ENCODE measurements around the gene ZNF207. TPM values are rescaled to one million over a fixed set of nuclear protein-coding genes. Genes with fewer than 3 reads are reported as not detected.
"Not testable (repeated sequence)": the region's sequence is repeated elsewhere in the genome, so short reads cannot be mapped to it uniquely, and the experiment has no call there.

ZNF207 gene
- total RNA-seq, 1 donor from 2014 or later, result 133 TPM

DNA sequence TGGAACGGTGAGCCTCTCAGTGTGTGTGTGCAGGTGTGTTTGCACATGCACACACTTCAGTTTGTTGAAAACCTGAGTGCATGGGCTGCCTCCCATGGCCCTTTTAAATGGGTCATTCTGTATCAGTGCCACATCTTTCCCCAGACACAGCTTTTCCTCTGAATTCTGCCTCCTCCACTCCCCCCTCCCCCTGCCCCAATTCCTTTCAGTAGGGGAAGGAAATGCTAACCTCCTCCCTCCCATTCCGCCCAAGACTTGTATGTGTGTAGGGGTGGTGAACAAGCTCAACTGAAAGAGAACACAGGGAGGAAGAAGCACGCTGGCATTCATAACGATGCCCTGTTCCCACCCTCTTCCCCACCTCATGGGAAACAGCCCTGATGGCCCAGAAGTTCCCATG, 42.3 kb upstream of the ZNF207 start:
- Histone ChIP-seq H3K27ac (no peak overlapping the region), H3K4me3 (no peak overlapping the region), H3K36me3 (no peaks in the 10 kb centered on the region), H3K9me3 (no peaks in the 10 kb centered on the region), H3K27me3 (no peaks in the 10 kb centered on the region), H3K4me1 (no peaks in the 10 kb centered on the region)
- ATAC-seq (peak; percentile 36), DNase-seq (no peak)
- TF ChIP-seq, protein P1, sequence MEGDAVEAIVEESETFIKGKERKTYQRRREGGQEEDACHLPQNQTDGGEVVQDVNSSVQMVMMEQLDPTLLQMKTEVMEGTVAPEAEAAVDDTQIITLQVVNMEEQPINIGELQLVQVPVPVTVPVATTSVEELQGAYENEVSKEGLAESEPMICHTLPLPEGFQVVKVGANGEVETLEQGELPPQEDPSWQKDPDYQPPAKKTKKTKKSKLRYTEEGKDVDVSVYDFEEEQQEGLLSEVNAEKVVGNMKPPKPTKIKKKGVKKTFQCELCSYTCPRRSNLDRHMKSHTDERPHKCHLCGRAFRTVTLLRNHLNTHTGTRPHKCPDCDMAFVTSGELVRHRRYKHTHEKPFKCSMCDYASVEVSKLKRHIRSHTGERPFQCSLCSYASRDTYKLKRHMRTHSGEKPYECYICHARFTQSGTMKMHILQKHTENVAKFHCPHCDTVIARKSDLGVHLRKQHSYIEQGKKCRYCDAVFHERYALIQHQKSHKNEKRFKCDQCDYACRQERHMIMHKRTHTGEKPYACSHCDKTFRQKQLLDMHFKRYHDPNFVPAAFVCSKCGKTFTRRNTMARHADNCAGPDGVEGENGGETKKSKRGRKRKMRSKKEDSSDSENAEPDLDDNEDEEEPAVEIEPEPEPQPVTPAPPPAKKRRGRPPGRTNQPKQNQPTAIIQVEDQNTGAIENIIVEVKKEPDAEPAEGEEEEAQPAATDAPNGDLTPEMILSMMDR (IDR thresholded peaks at IDR 0.05), result no peak
- intact Hi-C loops (cut with DNase I), result no loop called here

DNA sequence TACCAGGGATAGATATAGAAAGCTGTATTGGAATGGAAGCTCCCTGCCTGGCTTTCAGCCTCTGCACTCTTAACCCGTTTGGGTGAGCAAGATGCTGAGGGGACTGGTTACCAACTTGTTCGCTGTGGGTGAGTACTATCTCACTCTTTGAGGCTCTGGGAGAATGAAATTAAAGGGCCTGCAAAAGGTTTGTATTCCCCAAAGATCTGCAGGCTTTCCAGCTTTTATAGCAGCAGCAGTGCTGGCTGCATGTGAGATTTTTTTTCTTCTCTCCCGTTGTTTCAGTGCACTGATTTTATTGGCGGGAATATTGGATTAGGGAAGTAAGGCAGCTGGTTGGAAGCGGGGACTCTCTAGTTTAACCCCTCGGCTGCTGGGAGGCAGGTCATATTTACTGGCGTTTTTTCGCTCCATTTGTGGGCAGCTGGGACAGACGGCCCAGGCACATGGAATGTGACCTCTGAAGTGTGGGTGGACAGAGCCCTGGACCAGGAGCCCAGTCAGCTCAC, 38.9 kb upstream of the ZNF207 start:
- Histone ChIP-seq H3K27ac (no peak overlapping the region), H3K4me3 (no peak overlapping the region), H3K36me3 (no peaks in the 10 kb centered on the region), H3K4me1 (no peaks in the 10 kb centered on the region), H3K9me3 (no peaks in the 10 kb centered on the region), H3K27me3 (no peaks in the 10 kb centered on the region)
- intact Hi-C loops (cut with DNase I), result no loop called here
- DNase-seq (no peak), ATAC-seq (no peak)
- TF ChIP-seq, protein P1 (IDR thresholded peaks at IDR 0.05), result no peak

DNA sequence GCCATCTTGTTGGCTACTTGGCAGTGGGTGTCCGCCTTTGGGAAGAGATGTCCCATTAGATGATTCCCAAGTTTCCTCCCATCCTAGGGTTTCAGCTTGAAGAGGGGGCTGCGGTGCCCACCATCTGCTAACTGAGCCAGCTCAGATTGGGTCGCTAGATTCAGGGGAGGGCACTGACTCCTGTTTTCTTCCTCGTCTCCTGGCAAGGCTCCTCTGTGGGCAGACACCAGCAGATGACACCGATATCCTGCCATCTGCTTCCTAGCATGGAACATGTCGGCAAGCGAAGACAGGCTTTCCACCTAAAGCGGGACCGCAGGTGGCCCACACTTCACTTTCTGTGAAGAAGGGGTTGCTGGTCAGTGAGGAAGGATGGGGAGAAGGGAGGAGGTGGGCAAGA, 35.3 kb upstream of the ZNF207 start:
- ATAC-seq (no peak), DNase-seq (no peak)
- H3K27me3 ChIP-seq, result no peaks in the 10 kb centered on the region
- no peak overlapping the region for H3K4me3 ChIP-seq
- H3K27ac ChIP-seq, result no peak overlapping the region
- H3K9me3 ChIP-seq, result no peaks in the 10 kb centered on the region
- H3K36me3 ChIP-seq, result no peaks in the 10 kb centered on the region
- intact Hi-C loops (cut with DNase I), result loop anchor here (5.0 kb wide), 1 partner anchor 57 kb away; no protein-coding TSS in a partner anchor
- no peaks in the 10 kb centered on the region for H3K4me1 ChIP-seq
- TF ChIP-seq, protein P1 (IDR thresholded peaks at IDR 0.05), result no peak

DNA sequence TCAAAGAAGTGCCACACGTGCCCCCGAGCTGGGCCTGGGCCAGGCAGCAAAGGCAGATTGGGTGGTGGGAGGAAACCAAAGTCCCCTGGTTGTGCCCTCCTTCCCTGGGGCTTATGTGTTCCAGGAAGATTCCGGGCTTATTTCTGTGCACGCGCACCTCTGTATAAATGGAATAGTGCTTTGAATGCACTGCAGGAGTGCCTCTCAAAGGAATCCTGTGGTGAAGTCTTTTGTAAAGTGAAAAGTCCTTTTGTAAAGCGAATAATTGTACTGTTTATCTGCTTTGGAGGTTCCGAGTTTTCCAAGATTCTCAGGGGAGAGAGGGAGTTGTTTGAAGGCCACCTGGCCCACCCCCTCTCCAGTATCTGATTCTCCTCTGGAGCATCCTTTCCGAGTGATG, 34.8 kb upstream of the ZNF207 start:
- no peak for ATAC-seq
- intact Hi-C loops (cut with DNase I), result loop anchor here (5.0 kb wide), 1 partner anchor 58 kb away; no protein-coding TSS in a partner anchor

DNA sequence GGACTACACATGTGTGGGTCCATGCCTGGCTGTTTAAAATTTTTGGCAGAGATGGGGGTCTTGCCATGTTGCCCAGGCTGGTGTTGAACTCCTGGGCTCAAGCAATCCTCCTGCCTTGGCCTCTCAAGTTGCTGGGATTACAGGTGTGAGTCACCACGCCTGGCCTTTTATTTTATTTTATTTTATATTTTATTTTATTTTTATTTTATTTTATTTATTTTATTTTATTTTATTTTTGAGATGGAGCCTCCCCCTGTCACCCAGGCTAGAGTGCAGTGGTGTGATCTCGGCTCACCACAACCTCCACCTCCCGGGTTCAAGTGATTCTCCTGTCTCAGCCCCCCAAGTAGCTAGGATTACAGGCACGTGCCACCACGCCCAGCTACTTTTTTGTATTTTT, 33.3 kb upstream of the ZNF207 start:
- H3K36me3 ChIP-seq, H3K27me3 ChIP-seq, H3K4me1 ChIP-seq, DNase-seq, ATAC-seq, H3K27ac ChIP-seq, H3K4me3 ChIP-seq, H3K9me3 ChIP-seq: not testable (repeated sequence)
- intact Hi-C loops (cut with DNase I), result loop anchor here (5.0 kb wide), 1 partner anchor 59 kb away; no protein-coding TSS in a partner anchor

More for the DNA sequence above, 34.8 kb upstream of the ZNF207 start:
- no peaks in the 10 kb centered on the region for H3K4me1 ChIP-seq
- TF ChIP-seq, protein P1 (IDR thresholded peaks at IDR 0.05), result no peak
- H3K27me3 ChIP-seq, result no peaks in the 10 kb centered on the region
- no peaks in the 10 kb centered on the region for H3K36me3 ChIP-seq
- no peaks in the 10 kb centered on the region for H3K9me3 ChIP-seq
- H3K27ac ChIP-seq, result no peak overlapping the region
- H3K4me3 ChIP-seq, result no peak overlapping the region
- DNase-seq, result no peak

DNA sequence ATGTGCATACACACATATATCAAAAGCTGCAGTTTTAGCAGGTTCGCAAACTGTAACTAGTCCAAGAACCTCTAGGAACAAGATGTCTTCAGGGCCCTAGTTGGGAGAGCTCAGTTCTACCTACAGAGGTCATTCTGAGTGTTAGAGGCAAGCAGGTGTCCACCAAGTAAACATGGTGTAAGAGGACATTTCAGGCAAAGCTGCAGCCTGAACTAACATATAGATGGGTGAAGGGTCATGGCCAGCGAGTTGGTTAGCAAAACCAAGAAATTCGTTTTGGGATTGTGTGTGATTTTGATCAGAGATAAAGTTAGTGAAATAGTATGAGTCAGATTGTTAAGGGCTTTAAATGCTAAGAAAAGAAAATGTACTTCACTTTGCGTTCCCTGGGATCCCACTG, 32.6 kb upstream of the ZNF207 start:
- Histone ChIP-seq H3K27ac (no peak overlapping the region), H3K4me3 (no peak overlapping the region), H3K36me3 (no peaks in the 10 kb centered on the region), H3K27me3 (no peaks in the 10 kb centered on the region), H3K9me3 (no peaks in the 10 kb centered on the region), H3K4me1 (no peaks in the 10 kb centered on the region)
- intact Hi-C loops (cut with DNase I), result loop anchor here (5.0 kb wide), 1 partner anchor 60 kb away; no protein-coding TSS in a partner anchor
- TF ChIP-seq, protein P1 (IDR thresholded peaks at IDR 0.05), result no peak
- DNase-seq (no peak), ATAC-seq (no peak)
